ENCODE results near the gene ANKH.
"Not testable (repeated sequence)": the region's sequence is repeated elsewhere in the genome, so short reads cannot be mapped to it uniquely, and the experiment has no call there.

The ANKH gene

GRCh38 chr5:14817762-14818136 is 53.8 kb downstream of the ANKH start:
- not testable (repeated sequence) for H3K27ac ChIP-seq (ENCODE audit: low read depth, low read length); H3K4me1 ChIP-seq (ENCODE audit: insufficient read depth, low read length); H3K9me3 ChIP-seq (ENCODE audit: low read length); H3K36me3 ChIP-seq (ENCODE audit: insufficient read depth, low read length); H3K9ac ChIP-seq (ENCODE audit: low read length); H3K4me3 ChIP-seq (ENCODE audit: low read depth in 1 of 2, low read length in 2 of 2); H3K27me3 ChIP-seq (ENCODE audit: control insufficient read depth in 1 of 2, insufficient read depth in 2 of 2, low read length in 2 of 2)

- H3K27ac ChIP-seq (ENCODE audit: low read depth, low read length): no peak overlapping the region
- no peaks in the 10 kb centered on the region for H3K27me3 ChIP-seq (ENCODE audit: control insufficient read depth in 1 of 2, insufficient read depth in 2 of 2, low read length in 2 of 2)
- no peaks in the 10 kb centered on the region for H3K36me3 ChIP-seq (ENCODE audit: insufficient read depth, low read length)
- H3K9me3 ChIP-seq (ENCODE audit: low read length): no peaks in the 10 kb centered on the region
- H3K4me1 ChIP-seq (ENCODE audit: insufficient read depth, low read length): no peaks in the 10 kb centered on the region
- no peak overlapping the region for H3K9ac ChIP-seq (ENCODE audit: low read length)
- H3K4me3 ChIP-seq (ENCODE audit: low read depth in 1 of 2, low read length in 2 of 2): no peak overlapping the region
Measured at GRCh38 chr5:14816999-14817761, 54.4 kb downstream of the ANKH start.

GRCh38 chr5:14816374-14816998 is 55.1 kb downstream of the ANKH start:
- Histone ChIP-seq H3K9me3 (ENCODE audit: low read length) (no peaks in the 10 kb centered on the region), H3K9ac (ENCODE audit: low read length) (no peak overlapping the region), H3K4me1 (ENCODE audit: insufficient read depth, low read length) (no peaks in the 10 kb centered on the region), H3K4me3 (ENCODE audit: low read depth in 1 of 2, low read length in 2 of 2) (no peak overlapping the region), H3K27ac (ENCODE audit: low read depth, low read length) (no peak overlapping the region), H3K27me3 (ENCODE audit: control insufficient read depth in 1 of 2, insufficient read depth in 2 of 2, low read length in 2 of 2) (no peaks in the 10 kb centered on the region), H3K36me3 (ENCODE audit: insufficient read depth, low read length) (no peaks in the 10 kb centered on the region)

- Histone ChIP-seq H3K4me3 (ENCODE audit: low read depth in 1 of 2, low read length in 2 of 2) (no peak overlapping the region), H3K36me3 (ENCODE audit: insufficient read depth, low read length) (no peaks in the 10 kb centered on the region), H3K27ac (ENCODE audit: low read depth, low read length) (no peak overlapping the region), H3K27me3 (ENCODE audit: control insufficient read depth in 1 of 2, insufficient read depth in 2 of 2, low read length in 2 of 2) (no peaks in the 10 kb centered on the region), H3K4me1 (ENCODE audit: insufficient read depth, low read length) (no peaks in the 10 kb centered on the region), H3K9ac (ENCODE audit: low read length) (no peak overlapping the region), H3K9me3 (ENCODE audit: low read length) (no peaks in the 10 kb centered on the region)
Measured at GRCh38 chr5:14813747-14814146, 57.8 kb downstream of the ANKH start.

- no peaks in the 10 kb centered on the region for H3K9me3 ChIP-seq (ENCODE audit: low read length)
- H3K27me3 ChIP-seq (ENCODE audit: control insufficient read depth in 1 of 2, insufficient read depth in 2 of 2, low read length in 2 of 2): no peaks in the 10 kb centered on the region
- no peak overlapping the region for H3K4me3 ChIP-seq (ENCODE audit: low read depth in 1 of 2, low read length in 2 of 2)
- no peaks in the 10 kb centered on the region for H3K4me1 ChIP-seq (ENCODE audit: insufficient read depth, low read length)
- H3K36me3 ChIP-seq (ENCODE audit: insufficient read depth, low read length): no peaks in the 10 kb centered on the region
- H3K27ac ChIP-seq (ENCODE audit: low read depth, low read length): no peak overlapping the region
- no peak overlapping the region for H3K9ac ChIP-seq (ENCODE audit: low read length)
Measured at GRCh38 chr5:14812166-14812565, 59.4 kb downstream of the ANKH start.

- Histone ChIP-seq H3K9ac (ENCODE audit: low read length) (no peak overlapping the region), H3K36me3 (ENCODE audit: insufficient read depth, low read length) (no peaks in the 10 kb centered on the region), H3K27ac (ENCODE audit: low read depth, low read length) (no peak overlapping the region), H3K27me3 (ENCODE audit: control insufficient read depth in 1 of 2, insufficient read depth in 2 of 2, low read length in 2 of 2) (no peaks in the 10 kb centered on the region), H3K4me3 (ENCODE audit: low read depth in 1 of 2, low read length in 2 of 2) (no peak overlapping the region), H3K9me3 (ENCODE audit: low read length) (no peaks in the 10 kb centered on the region), H3K4me1 (ENCODE audit: insufficient read depth, low read length) (no peaks in the 10 kb centered on the region)
Measured at GRCh38 chr5:14810928-14811572, 60.5 kb downstream of the ANKH start.

GRCh38 chr5:14810282-14810681 is 61.3 kb downstream of the ANKH start:
- no peak overlapping the region for H3K27ac ChIP-seq (ENCODE audit: low read depth, low read length)

GRCh38 chr5:14809369-14810155 is 62.0 kb downstream of the ANKH start:
- Histone ChIP-seq H3K9ac (ENCODE audit: low read length) (no peak overlapping the region), H3K4me1 (ENCODE audit: insufficient read depth, low read length) (no peaks in the 10 kb centered on the region)

More at GRCh38 chr5:14810282-14810681, 61.3 kb downstream of the ANKH start:
- Histone ChIP-seq H3K36me3 (ENCODE audit: insufficient read depth, low read length) (no peaks in the 10 kb centered on the region), H3K4me1 (ENCODE audit: insufficient read depth, low read length) (no peaks in the 10 kb centered on the region), H3K27me3 (ENCODE audit: control insufficient read depth in 1 of 2, insufficient read depth in 2 of 2, low read length in 2 of 2) (no peaks in the 10 kb centered on the region), H3K9ac (ENCODE audit: low read length) (no peak overlapping the region), H3K4me3 (ENCODE audit: low read depth in 1 of 2, low read length in 2 of 2) (no peak overlapping the region), H3K9me3 (ENCODE audit: low read length) (no peaks in the 10 kb centered on the region)

GRCh38 chr5:14807471-14807870 is 64.1 kb downstream of the ANKH start:
- Histone ChIP-seq H3K4me3 (ENCODE audit: low read depth in 1 of 2, low read length in 2 of 2) (no peak overlapping the region), H3K36me3 (ENCODE audit: insufficient read depth, low read length) (no peaks in the 10 kb centered on the region), H3K27ac (ENCODE audit: low read depth, low read length) (no peak overlapping the region), H3K4me1 (ENCODE audit: insufficient read depth, low read length) (no peaks in the 10 kb centered on the region), H3K9me3 (ENCODE audit: low read length) (no peaks in the 10 kb centered on the region), H3K9ac (ENCODE audit: low read length) (no peak overlapping the region), H3K27me3 (ENCODE audit: control insufficient read depth in 1 of 2, insufficient read depth in 2 of 2, low read length in 2 of 2) (no peaks in the 10 kb centered on the region)

More at GRCh38 chr5:14809369-14810155, 62.0 kb downstream of the ANKH start:
- no peaks in the 10 kb centered on the region for H3K9me3 ChIP-seq (ENCODE audit: low read length)
- no peak overlapping the region for H3K27ac ChIP-seq (ENCODE audit: low read depth, low read length)
- no peaks in the 10 kb centered on the region for H3K36me3 ChIP-seq (ENCODE audit: insufficient read depth, low read length)
- no peak overlapping the region for H3K4me3 ChIP-seq (ENCODE audit: low read depth in 1 of 2, low read length in 2 of 2)
- no peaks in the 10 kb centered on the region for H3K27me3 ChIP-seq (ENCODE audit: control insufficient read depth in 1 of 2, insufficient read depth in 2 of 2, low read length in 2 of 2)

- H3K36me3 ChIP-seq (ENCODE audit: insufficient read depth, low read length): no peaks in the 10 kb centered on the region
- no peak overlapping the region for H3K4me3 ChIP-seq (ENCODE audit: low read depth in 1 of 2, low read length in 2 of 2)
- H3K9ac ChIP-seq (ENCODE audit: low read length): no peak overlapping the region
- H3K9me3 ChIP-seq (ENCODE audit: low read length): no peaks in the 10 kb centered on the region
- no peak overlapping the region for H3K27ac ChIP-seq (ENCODE audit: low read depth, low read length)
- H3K27me3 ChIP-seq (ENCODE audit: control insufficient read depth in 1 of 2, insufficient read depth in 2 of 2, low read length in 2 of 2): no peaks in the 10 kb centered on the region
- no peaks in the 10 kb centered on the region for H3K4me1 ChIP-seq (ENCODE audit: insufficient read depth, low read length)
Measured at GRCh38 chr5:14806456-14806855, 65.1 kb downstream of the ANKH start.

GRCh38 chr5:14802541-14802940 is 69.0 kb downstream of the ANKH start:
- H3K36me3 ChIP-seq (ENCODE audit: insufficient read depth, low read length): no peaks in the 10 kb centered on the region
- no peaks in the 10 kb centered on the region for H3K4me1 ChIP-seq (ENCODE audit: insufficient read depth, low read length)
- H3K9ac ChIP-seq (ENCODE audit: low read length): no peak overlapping the region
- no peaks in the 10 kb centered on the region for H3K27me3 ChIP-seq (ENCODE audit: control insufficient read depth in 1 of 2, insufficient read depth in 2 of 2, low read length in 2 of 2)
- no peak overlapping the region for H3K27ac ChIP-seq (ENCODE audit: low read depth, low read length)
- H3K9me3 ChIP-seq (ENCODE audit: low read length): no peaks in the 10 kb centered on the region
- no peak overlapping the region for H3K4me3 ChIP-seq (ENCODE audit: low read depth in 1 of 2, low read length in 2 of 2)
